ENCODE data around the gene COL4A6.

- no peak for TF ChIP-seq ZNF521 (tag by site-specific recombination; IDR thresholded peaks at IDR 0.05)
- no peak for TF ChIP-seq SETDB1 (IDR thresholded peaks at IDR 0.05; ENCODE audit: insufficient read length, low read length)
- TF ChIP-seq, protein P1, sequence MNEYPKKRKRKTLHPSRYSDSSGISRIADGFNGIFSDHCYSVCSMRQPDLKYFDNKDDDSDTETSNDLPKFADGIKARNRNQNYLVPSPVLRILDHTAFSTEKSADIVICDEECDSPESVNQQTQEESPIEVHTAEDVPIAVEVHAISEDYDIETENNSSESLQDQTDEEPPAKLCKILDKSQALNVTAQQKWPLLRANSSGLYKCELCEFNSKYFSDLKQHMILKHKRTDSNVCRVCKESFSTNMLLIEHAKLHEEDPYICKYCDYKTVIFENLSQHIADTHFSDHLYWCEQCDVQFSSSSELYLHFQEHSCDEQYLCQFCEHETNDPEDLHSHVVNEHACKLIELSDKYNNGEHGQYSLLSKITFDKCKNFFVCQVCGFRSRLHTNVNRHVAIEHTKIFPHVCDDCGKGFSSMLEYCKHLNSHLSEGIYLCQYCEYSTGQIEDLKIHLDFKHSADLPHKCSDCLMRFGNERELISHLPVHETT (tag by site-specific recombination; IDR thresholded peaks at IDR 0.05), result no peak
- no peak for TF ChIP-seq CTCF (tag by site-specific recombination; IDR thresholded peaks at IDR 0.05)
These were observed 226.9 kb downstream of the COL4A6 start for GRCh38 chrX:108211301-108211700.
